Forelimb muscle (tissue), 1 donor: ENCODE measurements around the gene RIMS3. TPM values are rescaled to one million over a fixed set of nuclear protein-coding genes. Genes with fewer than 3 reads are reported as not detected.
"Not testable (repeated sequence)": the region's sequence is repeated elsewhere in the genome, so short reads cannot be mapped to it uniquely, and the experiment has no call there.

Source experiments
- DNase-seq: peaks from one replicate; pipeline ENCODE4 v3.0.0-alpha.2; 2013; ENCODE audit warnings: low read depth
- polyA plus RNA-seq: library from polyadenylated mRNA; unstranded; fragments of 120-200 nt; gene quantifications from one replicate; pipeline ENCODE4 v1.2.1, GENCODE V29; 2013; ENCODE audit not compliant: insufficient read length

Gene RIMS3
- polyA plus RNA-seq, 1 donor: 0.57 TPM

- no peak for DNase-seq
Observed at GRCh38 chr1:40630488-40631223, 34.8 kb downstream of the RIMS3 start.

- not testable (repeated sequence) for DNase-seq
Observed at GRCh38 chr1:40629546-40629945, 35.9 kb downstream of the RIMS3 start.

GRCh38 chr1:40628903-40629292 is 36.6 kb downstream of the RIMS3 start:
- DNase-seq: no peak

- no peak for DNase-seq
Observed at GRCh38 chr1:40627987-40628902, 37.2 kb downstream of the RIMS3 start.

- no peak for DNase-seq
Observed at GRCh38 chr1:40626383-40626770, 39.1 kb downstream of the RIMS3 start.

GRCh38 chr1:40625476-40626382 is 39.8 kb downstream of the RIMS3 start:
- DNase-seq: no peak

GRCh38 chr1:40625076-40625475 is 40.4 kb downstream of the RIMS3 start:
- no peak for DNase-seq

DNA sequence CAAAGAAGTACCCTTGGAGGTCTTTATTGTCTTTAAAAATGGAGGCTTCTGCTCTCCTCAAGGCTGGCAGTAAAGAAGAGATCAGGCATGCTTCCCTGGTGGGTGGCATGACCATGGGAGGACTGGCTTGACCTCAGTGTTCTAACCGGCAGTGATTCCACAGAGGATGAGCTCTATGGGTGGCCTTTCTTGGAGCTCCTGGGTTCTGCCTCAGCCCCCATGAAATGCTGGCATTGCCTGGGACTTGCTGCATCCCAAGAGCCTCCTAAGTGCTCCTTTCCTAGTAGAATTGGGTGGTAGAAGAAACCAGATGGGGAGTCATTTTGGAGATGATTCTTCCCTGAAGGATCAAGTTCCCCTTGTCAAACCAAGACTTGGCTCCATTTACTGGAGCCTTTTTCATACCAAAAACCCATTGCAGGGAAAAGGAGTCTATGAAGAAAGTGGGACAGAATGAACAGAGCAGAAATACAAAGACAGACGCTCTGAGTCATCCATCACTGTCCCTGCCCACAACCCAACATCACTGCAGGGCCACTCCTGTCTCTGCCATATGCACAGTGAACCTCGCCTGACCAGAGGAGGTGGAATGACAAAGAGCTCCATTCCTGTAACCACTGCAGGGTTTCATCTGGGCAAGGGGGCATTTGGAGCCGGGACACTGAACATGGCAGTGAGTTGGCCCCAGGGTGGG is 42.4 kb downstream of the RIMS3 start:
- DNase-seq: no peak

GRCh38 chr1:40621821-40622450 is 43.5 kb downstream of the RIMS3 start:
- DNase-seq: no peak

- DNase-seq: no peak
Observed at GRCh38 chr1:40620586-40621210, 44.8 kb downstream of the RIMS3 start.

- DNase-seq: no peak
Observed at GRCh38 chr1:40620150-40620549, 45.3 kb downstream of the RIMS3 start.

DNA sequence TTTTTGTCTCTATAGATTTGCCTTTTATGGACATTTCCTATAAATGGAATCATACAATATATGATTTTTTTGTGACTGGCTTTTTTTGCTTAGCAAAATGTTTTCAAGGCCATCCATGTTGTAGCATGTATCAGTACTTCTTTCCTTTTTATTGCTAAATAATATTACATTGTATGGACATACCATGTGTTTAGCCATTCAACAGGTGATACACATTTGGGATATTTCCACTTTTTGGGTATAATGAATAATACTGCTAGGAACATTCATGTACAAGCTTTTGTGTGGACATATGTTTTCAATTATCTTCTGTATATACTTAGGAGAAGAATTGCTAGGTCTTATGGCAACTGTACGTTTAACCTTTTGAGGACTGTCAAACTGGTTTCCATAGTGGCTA is 47.4 kb downstream of the RIMS3 start:
- DNase-seq: no peak

DNA sequence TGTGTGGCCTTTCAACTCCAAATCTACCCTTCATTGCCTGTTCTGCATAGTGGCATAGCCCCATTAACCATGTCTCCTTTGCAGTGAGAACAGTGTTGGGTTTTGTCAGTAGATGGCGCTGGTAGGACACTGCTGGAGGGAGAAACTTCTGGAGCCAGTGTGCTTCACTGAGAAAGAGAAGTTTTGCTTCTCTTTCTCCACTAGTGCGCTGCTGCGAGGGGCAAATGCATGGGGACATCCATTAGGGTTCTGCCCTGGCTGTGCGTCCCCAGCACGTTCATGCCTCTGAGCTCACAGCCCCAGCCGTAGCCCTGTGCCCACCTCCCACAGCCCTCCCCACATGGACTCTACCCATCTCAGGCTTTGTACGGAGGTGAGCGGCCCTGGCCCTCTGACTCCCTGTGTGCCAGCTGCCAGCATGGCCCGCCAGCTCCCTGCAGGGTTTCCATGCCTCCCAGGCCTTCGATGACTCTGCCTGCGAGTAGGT is 53.1 kb downstream of the RIMS3 start:
- DNase-seq: peak; percentile 39

- no peak for DNase-seq
Observed at GRCh38 chr1:40610156-40610555, 55.3 kb downstream of the RIMS3 start.

- no peak for DNase-seq
Observed at GRCh38 chr1:40607921-40608320, 57.6 kb downstream of the RIMS3 start.

DNA sequence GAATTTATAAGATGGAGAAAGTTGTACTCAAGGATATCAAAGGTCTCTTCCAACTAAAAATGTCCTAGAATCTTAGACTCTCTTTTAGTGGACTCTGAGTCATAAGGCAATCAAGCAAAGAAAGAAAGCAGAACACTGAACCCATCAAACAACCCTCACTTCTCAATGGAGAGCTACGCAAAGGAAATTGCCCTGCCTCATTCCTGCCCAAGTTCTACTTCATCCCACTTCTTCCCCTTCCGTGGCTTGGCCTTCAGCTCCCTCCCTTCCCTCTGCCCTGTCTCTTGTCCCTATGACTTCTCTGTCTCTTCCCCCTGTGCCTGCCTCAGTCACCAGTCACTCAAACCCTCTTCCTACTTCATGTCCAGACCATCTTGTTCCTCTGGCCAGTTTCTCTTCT is 58.5 kb downstream of the RIMS3 start:
- no peak for DNase-seq

DNA sequence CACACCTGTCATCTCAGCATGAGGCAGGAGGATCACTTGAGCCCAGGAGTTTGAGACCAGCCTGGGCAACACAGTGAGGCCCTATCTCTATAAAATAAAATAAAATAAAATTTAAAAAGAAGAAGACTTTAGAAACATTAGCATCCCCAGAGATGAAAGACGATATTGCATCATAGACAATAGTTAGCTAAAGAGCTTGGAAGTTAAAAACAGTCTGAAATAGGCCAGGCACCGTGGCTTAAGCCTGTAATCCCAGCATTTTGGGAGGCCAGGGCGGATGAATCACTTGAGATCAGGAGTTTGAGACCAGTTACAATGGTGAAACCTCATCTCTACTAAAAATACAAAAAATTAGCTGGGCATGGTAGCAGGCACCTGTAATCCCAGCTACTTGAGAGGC is 59.3 kb downstream of the RIMS3 start:
- no peak for DNase-seq

- no peak for DNase-seq
Observed at GRCh38 chr1:40599926-40600325, 65.6 kb downstream of the RIMS3 start.

- DNase-seq: no peak
Observed at GRCh38 chr1:40595623-40596022, 69.9 kb downstream of the RIMS3 start.

DNA sequence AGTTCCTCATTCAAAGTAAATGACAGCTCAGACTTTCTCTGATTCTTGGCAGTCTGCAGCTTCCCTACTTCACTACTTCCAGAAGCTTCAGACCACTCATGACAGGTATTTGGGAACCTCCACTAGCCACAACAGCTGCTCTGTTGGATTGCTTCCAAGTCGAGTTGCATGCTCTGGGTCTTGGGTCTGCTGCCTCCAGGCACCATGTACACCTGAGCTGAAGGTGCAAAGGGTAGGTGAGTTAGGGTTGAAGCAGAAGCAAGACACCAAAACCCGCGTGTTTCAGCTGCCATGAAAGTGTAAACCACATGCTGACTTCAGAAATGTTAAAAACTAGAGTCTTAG is 71.3 kb downstream of the RIMS3 start:
- DNase-seq: no peak
